ENCODE measurements around the gene PARVB. TPM values are rescaled to one million over a fixed set of nuclear protein-coding genes. Genes with fewer than 3 reads are reported as not detected.

Gene PARVB
- total RNA-seq, 1 experiment from 2014 or later, result 85.3 TPM

GRCh38 chr22:44005524-44005923, 18.6 kb upstream of the PARVB start:
- Histone ChIP-seq H3K4me2 (ENCODE audit: low read length) (no peak overlapping the region), H2AFZ (ENCODE audit: low read length) (no peak overlapping the region), H3K36me3 (ENCODE audit: low read depth, low read length) (no peaks in the 10 kb centered on the region), H3K4me3 (ENCODE audit: low read length) (no peak overlapping the region), H3K9me2 (replicated peaks; ENCODE audit: low read length) (no peaks in the 10 kb centered on the region), H3F3A (ENCODE audit: low read length, unreplicated experiment) (no peaks in the 10 kb centered on the region), H3K9ac (ENCODE audit: low read length) (no peak overlapping the region), H3K79me2 (ENCODE audit: low read length) (no peaks in the 10 kb centered on the region), H3K27me3 (ENCODE audit: low read length) (no peaks in the 10 kb centered on the region), H3K27ac (ENCODE audit: low read length) (no peak overlapping the region), H3K4me1 (ENCODE audit: insufficient read depth, low read length) (no peaks in the 10 kb centered on the region), H3K9me3 (ENCODE audit: low read length) (no peaks in the 10 kb centered on the region), H4K20me1 (ENCODE audit: low read length) (no peaks in the 10 kb centered on the region)
- no peak for TF ChIP-seq EZH2 (IDR thresholded peaks at IDR 0.05; ENCODE audit: low read length, unreplicated experiment)
- TF ChIP-seq, protein P1, sequence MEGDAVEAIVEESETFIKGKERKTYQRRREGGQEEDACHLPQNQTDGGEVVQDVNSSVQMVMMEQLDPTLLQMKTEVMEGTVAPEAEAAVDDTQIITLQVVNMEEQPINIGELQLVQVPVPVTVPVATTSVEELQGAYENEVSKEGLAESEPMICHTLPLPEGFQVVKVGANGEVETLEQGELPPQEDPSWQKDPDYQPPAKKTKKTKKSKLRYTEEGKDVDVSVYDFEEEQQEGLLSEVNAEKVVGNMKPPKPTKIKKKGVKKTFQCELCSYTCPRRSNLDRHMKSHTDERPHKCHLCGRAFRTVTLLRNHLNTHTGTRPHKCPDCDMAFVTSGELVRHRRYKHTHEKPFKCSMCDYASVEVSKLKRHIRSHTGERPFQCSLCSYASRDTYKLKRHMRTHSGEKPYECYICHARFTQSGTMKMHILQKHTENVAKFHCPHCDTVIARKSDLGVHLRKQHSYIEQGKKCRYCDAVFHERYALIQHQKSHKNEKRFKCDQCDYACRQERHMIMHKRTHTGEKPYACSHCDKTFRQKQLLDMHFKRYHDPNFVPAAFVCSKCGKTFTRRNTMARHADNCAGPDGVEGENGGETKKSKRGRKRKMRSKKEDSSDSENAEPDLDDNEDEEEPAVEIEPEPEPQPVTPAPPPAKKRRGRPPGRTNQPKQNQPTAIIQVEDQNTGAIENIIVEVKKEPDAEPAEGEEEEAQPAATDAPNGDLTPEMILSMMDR (conservative IDR thresholded peaks at IDR 0.05; ENCODE audit: low read depth, low read length), result no peak
- TF ChIP-seq EZH2phosphoT487 (IDR thresholded peaks at IDR 0.05; ENCODE audit: borderline replicate concordance, low read length), result no peak
- DNase-seq (no peak), ATAC-seq (no peak)
- CTCF ChIA-PET, result no interaction called here
- intact Hi-C loops (cut with micrococcal nuclease), result no loop called here
- no TSS peak for BruUV-seq (replicated peaks)
- POLR2A ChIA-PET (ENCODE audit: unreplicated experiment), result no interaction called here

GRCh38 chr22:44012162-44012561, 11.9 kb upstream of the PARVB start:
- no peaks in the 10 kb centered on the region for H4K20me1 ChIP-seq (ENCODE audit: low read length)
- BruUV-seq (replicated peaks), result no TSS peak
- H3K36me3 ChIP-seq (ENCODE audit: low read depth, low read length), result no peaks in the 10 kb centered on the region
- no peaks in the 10 kb centered on the region for H3K9me2 ChIP-seq (replicated peaks; ENCODE audit: low read length)
- ChIA-PET POLR2A (ENCODE audit: unreplicated experiment) (no interaction called here), CTCF (no interaction called here)
- H3K27ac ChIP-seq (ENCODE audit: low read length), result no peak overlapping the region
- TF ChIP-seq EZH2 (IDR thresholded peaks at IDR 0.05; ENCODE audit: low read length, unreplicated experiment) (no peak), EZH2phosphoT487 (IDR thresholded peaks at IDR 0.05; ENCODE audit: borderline replicate concordance, low read length) (no peak)
- TF ChIP-seq, protein P1 (conservative IDR thresholded peaks at IDR 0.05; ENCODE audit: low read depth, low read length), result no peak
- H3K79me2 ChIP-seq (ENCODE audit: low read length), result no peaks in the 10 kb centered on the region
- no peaks in the 10 kb centered on the region for H3K4me1 ChIP-seq (ENCODE audit: insufficient read depth, low read length)
- no peak overlapping the region for H3K9ac ChIP-seq (ENCODE audit: low read length)
- H3K4me2 ChIP-seq (ENCODE audit: low read length), result no peak overlapping the region
- no peak for DNase-seq
- H3K27me3 ChIP-seq (ENCODE audit: low read length), result no peaks in the 10 kb centered on the region
- no peaks in the 10 kb centered on the region for H3K9me3 ChIP-seq (ENCODE audit: low read length)
- no peak overlapping the region for H2AFZ ChIP-seq (ENCODE audit: low read length)
- ATAC-seq, result no peak
- intact Hi-C loops (cut with micrococcal nuclease), result no loop called here
- H3F3A ChIP-seq (ENCODE audit: low read length, unreplicated experiment), result no peaks in the 10 kb centered on the region
- no peak overlapping the region for H3K4me3 ChIP-seq (ENCODE audit: low read length)

DNA sequence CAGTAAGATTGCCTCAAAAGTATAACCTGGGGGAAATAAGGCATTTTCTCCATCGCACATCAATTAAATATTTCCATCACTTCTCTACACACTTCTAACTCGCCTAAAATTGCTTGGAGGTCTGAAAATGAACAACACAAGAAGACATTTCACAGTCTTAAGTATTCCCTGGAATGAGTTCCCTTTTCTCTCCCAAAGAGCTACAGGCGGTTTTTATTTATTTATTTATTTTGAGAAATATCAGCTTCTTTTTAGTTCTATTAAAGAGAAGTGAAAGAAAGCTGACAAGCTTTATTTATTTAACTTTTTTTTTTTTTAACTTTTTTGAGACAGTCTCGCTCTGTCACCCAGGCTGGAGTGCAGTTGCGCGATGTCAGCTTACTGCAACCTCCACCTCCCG, 11.5 kb upstream of the PARVB start:
- BruUV-seq (replicated peaks), result no TSS peak
- no peaks in the 10 kb centered on the region for H3K4me1 ChIP-seq (ENCODE audit: insufficient read depth, low read length)
- H3F3A ChIP-seq (ENCODE audit: low read length, unreplicated experiment), result no peaks in the 10 kb centered on the region
- no peaks in the 10 kb centered on the region for H3K36me3 ChIP-seq (ENCODE audit: low read depth, low read length)
- no peaks in the 10 kb centered on the region for H4K20me1 ChIP-seq (ENCODE audit: low read length)
- no peaks in the 10 kb centered on the region for H3K9me2 ChIP-seq (replicated peaks; ENCODE audit: low read length)
- H3K27ac ChIP-seq (ENCODE audit: low read length), result no peak overlapping the region
- no peaks in the 10 kb centered on the region for H3K27me3 ChIP-seq (ENCODE audit: low read length)
- no peak overlapping the region for H3K9ac ChIP-seq (ENCODE audit: low read length)
- intact Hi-C loops (cut with micrococcal nuclease), result no loop called here
- H3K4me3 ChIP-seq (ENCODE audit: low read length), result no peak overlapping the region
- no peak overlapping the region for H3K4me2 ChIP-seq (ENCODE audit: low read length)
- no peak for TF ChIP-seq EZH2 (IDR thresholded peaks at IDR 0.05; ENCODE audit: low read length, unreplicated experiment)
- no peak for TF ChIP-seq EZH2phosphoT487 (IDR thresholded peaks at IDR 0.05; ENCODE audit: borderline replicate concordance, low read length)
- TF ChIP-seq, protein P1 (conservative IDR thresholded peaks at IDR 0.05; ENCODE audit: low read depth, low read length), result no peak
- no peaks in the 10 kb centered on the region for H3K79me2 ChIP-seq (ENCODE audit: low read length)
- DNase-seq (no peak), ATAC-seq (no peak)
- no peaks in the 10 kb centered on the region for H3K9me3 ChIP-seq (ENCODE audit: low read length)
- ChIA-PET CTCF (no interaction called here), POLR2A (ENCODE audit: unreplicated experiment) (no interaction called here)
- no peak overlapping the region for H2AFZ ChIP-seq (ENCODE audit: low read length)

Data from PC-3 (cell line).